IMR-90 (cell line): Measurements from ENCODE around the gene CABP2. TPM values are rescaled to one million over a fixed set of nuclear protein-coding genes. Genes with fewer than 3 reads are reported as not detected.

Experiments
- ATAC-seq: fragments of 200-7000 bp; cut with Tn5 transposase; 2 replicates; pipeline ENCODE4 v1.9.1; 2020; ENCODE audit warnings: low read depth, mild to moderate bottlenecking, moderate library complexity
- BruUV-seq: library from RNA; stranded (reverse); fragments of 400-500 nt; replicated peaks from 2 replicates; lab custom pipeline; 2021; lab: Mats Ljungman, UMichigan
- CTCF ChIA-PET: fragments of 300-600 bp; formaldehyde crosslinking; extraction: SDS; loops from one replicate; lab custom pipeline; 2021; ENCODE audit warnings: antibody characterized with exemption; lab: Yijun Ruan, JAX
- POLR2A ChIA-PET: fragments of 300-600 bp; sonication (Branson Sonifier 250); formaldehyde crosslinking; loops from one replicate; lab custom pipeline; 2022; ENCODE audit warnings: antibody characterized with exemption; ENCODE audit not compliant: unreplicated experiment; lab: Charles Lee
- DNase-seq: peaks from one replicate; pipeline ENCODE4 v3.0.0; 2013
- H2AFZ ChIP-seq: replicated peaks from 2 replicates; pipeline ENCODE3; 2013; ENCODE audit warnings: low read length, mild to moderate bottlenecking; ENCODE audit not compliant: poor library complexity
- H2AK5ac ChIP-seq: 2 replicates; pipeline ENCODE4 v1.6.1; 2013; ENCODE audit warnings: low read depth, low read length, inconsistent platforms
- H2AK9ac ChIP-seq: replicated peaks from 2 replicates; pipeline ENCODE3; 2013; ENCODE audit warnings: mild to moderate bottlenecking, low read depth, low read length, moderate library complexity; ENCODE audit not compliant: poor library complexity
- H2BK120ac ChIP-seq: 2 replicates; pipeline ENCODE4 v1.6.1; 2013; ENCODE audit warnings: low read depth, low read length, inconsistent platforms
- H2BK15ac ChIP-seq: 3 replicates; pipeline ENCODE4 v1.6.1; 2013; ENCODE audit warnings: low read depth, low read length, inconsistent platforms
- H2BK20ac ChIP-seq: 2 replicates; pipeline ENCODE4 v1.6.1; 2013; ENCODE audit warnings: low read depth, mild to moderate bottlenecking, inconsistent platforms, low read length, moderate library complexity
- H2BK5ac ChIP-seq: 2 replicates; pipeline ENCODE4 v1.6.1; 2013; ENCODE audit warnings: mild to moderate bottlenecking, low read depth, low read length, inconsistent platforms; ENCODE audit not compliant: poor library complexity, severe bottlenecking
- H3K14ac ChIP-seq: replicated peaks from 2 replicates; pipeline ENCODE4 v1.6.1; 2013; ENCODE audit warnings: low read depth, low read length, inconsistent platforms
- H3K18ac ChIP-seq: 2 replicates; pipeline ENCODE4 v1.6.1; 2013; ENCODE audit warnings: low read depth, low read length, control low read depth
- H3K23ac ChIP-seq: 2 replicates; pipeline ENCODE4 v1.6.1; 2013; ENCODE audit warnings: low read depth, low read length, inconsistent platforms
- H3K27ac ChIP-seq: 2 replicates; pipeline ENCODE4 v1.5.1; 2013; ENCODE audit warnings: mild to moderate bottlenecking, control low read depth, low read length; ENCODE audit not compliant: insufficient read depth
- H3K27me3 ChIP-seq: 2 replicates; pipeline ENCODE4 v1.6.1; 2013; ENCODE audit warnings: low read length; ENCODE audit not compliant: control insufficient read depth, insufficient read depth
- H3K36me3 ChIP-seq: 2 replicates; pipeline ENCODE4 v1.6.1; 2013; ENCODE audit warnings: low read length, mixed read lengths; ENCODE audit not compliant: control insufficient read depth, insufficient read depth
- H3K4ac ChIP-seq: 2 replicates; pipeline ENCODE4 v1.6.1; 2013; ENCODE audit warnings: low read depth, low read length, inconsistent platforms
- H3K4me1 ChIP-seq: 2 replicates; pipeline ENCODE4 v1.6.1; 2013; ENCODE audit warnings: low read length, mixed read lengths; ENCODE audit not compliant: control insufficient read depth, insufficient read depth
- H3K4me2 ChIP-seq: 2 replicates; pipeline ENCODE4 v1.6.1; 2013; ENCODE audit warnings: low read depth, mild to moderate bottlenecking, control low read depth, low read length, moderate library complexity
- H3K4me3 ChIP-seq: 2 replicates; pipeline ENCODE4 v1.5.1; 2013; ENCODE audit warnings: low read depth, mild to moderate bottlenecking, control low read depth, low read length, moderate library complexity; ENCODE audit not compliant: insufficient read depth
- H3K56ac ChIP-seq: 2 replicates; pipeline ENCODE4 v1.6.1; 2013; ENCODE audit warnings: low read length, inconsistent platforms; ENCODE audit not compliant: insufficient read depth; ENCODE audit errors: extremely low read depth
- H3K79me1 ChIP-seq, 2 experiments: 2 replicates each; pipeline ENCODE4 v1.6.1; 2013; ENCODE audit warnings: low read length in 2 of 2, inconsistent platforms in 1 of 2, low read depth in 1 of 2
- H3K9ac ChIP-seq: 2 replicates; pipeline ENCODE4 v1.6.1; 2013; ENCODE audit warnings: low read depth, low read length, control low read depth
- H3K9me1 ChIP-seq: 2 replicates; pipeline ENCODE4 v1.6.1; 2013; ENCODE audit warnings: low read length, inconsistent platforms; ENCODE audit not compliant: insufficient read depth
- H3K9me3 ChIP-seq: 2 replicates; pipeline ENCODE4 v1.6.1; 2013; ENCODE audit warnings: low read length; ENCODE audit not compliant: control insufficient read depth, insufficient read depth
- H4K20me1 ChIP-seq: 2 replicates; pipeline ENCODE4 v1.6.1; 2013; ENCODE audit warnings: low read length, inconsistent platforms; ENCODE audit not compliant: insufficient read depth
- H4K5ac ChIP-seq: 2 replicates; pipeline ENCODE4 v1.6.1; 2013; ENCODE audit warnings: mild to moderate bottlenecking, low read depth, low read length, control low read depth
- H4K8ac ChIP-seq, 2 experiments: 2 replicates each; pipeline ENCODE4 v1.6.1; 2013; ENCODE audit warnings: low read depth in 2 of 2, low read length in 2 of 2, control low read depth in 1 of 2, inconsistent platforms in 1 of 2
- H4K91ac ChIP-seq: 2 replicates; pipeline ENCODE4 v1.6.1; 2013; ENCODE audit warnings: low read depth, low read length, inconsistent platforms; ENCODE audit not compliant: insufficient read depth
- MAZ ChIP-seq: IDR thresholded peaks from 2 replicates; pipeline ENCODE4 v1.6.1; 2012; ENCODE audit warnings: low read depth, mild to moderate bottlenecking, low read length, improper control_type of control experiment, moderate library complexity, borderline replicate concordance
- NFE2L2 ChIP-seq: fragments of 150-350 bp; IDR thresholded peaks from 2 replicates; pipeline ENCODE4 v1.6.1; 2016; ENCODE audit warnings: low read depth, mild to moderate bottlenecking, low read length
- RAD21 ChIP-seq: IDR thresholded peaks from 2 replicates; pipeline ENCODE4 v1.6.1; 2012; ENCODE audit warnings: low read length, improper control_type of control experiment
- RCOR1 ChIP-seq: IDR thresholded peaks from 2 replicates; pipeline ENCODE4 v1.6.1; 2012; ENCODE audit warnings: mild to moderate bottlenecking, low read length, improper control_type of control experiment; ENCODE audit not compliant: insufficient replicate concordance
- RFX5 ChIP-seq: IDR thresholded peaks from 2 replicates; pipeline ENCODE4 v1.8.0; 2012; ENCODE audit warnings: low read depth, mild to moderate bottlenecking, low read length, moderate library complexity
- WGBS, 2 experiments: methylation state at CpG; one replicate each; pipeline versions ENCODE4 v1.1.5 to v1.1.7; 2013; ENCODE audit warnings: missing lambda C conversion rate in 2 of 2; ENCODE audit not compliant: insufficient read length in 1 of 2; ENCODE audit errors: extremely low coverage in 2 of 2; 5-methylcytosine and 5-hydroxymethylcytosine counted together
- dilution Hi-C: fragments of 300-500 bp; cut with HindIII; formaldehyde crosslinking; loops from one replicate; pipeline ENCODE4 v1.14.3; 2018; ENCODE audit warnings: low sequenced_read_pairs; ENCODE audit not compliant: unreplicated experiment
- in situ Hi-C: fragments of 300-500 bp; cut with MboI; formaldehyde crosslinking; loops from 3 replicates; pipeline ENCODE4 v1.14.3; 2019; ENCODE audit warnings: low sequenced_read_pairs, inconsistent platforms, mixed read lengths
- intact Hi-C: fragments of 100-400 bp; cut with micrococcal nuclease; formaldehyde crosslinking; loops from 2 replicates; pipeline ENCODE4 v1.10.0; 2022
- polyA plus RNA-seq, 3 experiments: library from polyadenylated mRNA; depleted of rRNA; stranded (reverse); fragments of >200 nt; gene quantifications; 2 replicates each; pipeline ENCODE4 v1.2.3, GENCODE V29; 2012; ENCODE audit warnings: low replicate concordance in 1 of 3
- total RNA-seq: library from RNA; depleted of rRNA; stranded (reverse); fragments of >200 nt; gene quantifications from 2 replicates; pipeline ENCODE4 v1.2.3, GENCODE V29; 2012
- TF ChIP-seq, protein P1 (sequence below): fragments of 150-350 bp; IDR thresholded peaks from 2 replicates; pipeline ENCODE4 v1.6.1; 2016; ENCODE audit warnings: low read depth, mild to moderate bottlenecking, low read length, moderate library complexity, borderline replicate concordance
- TF ChIP-seq, protein P2 (sequence below): fragments of 150-350 bp; IDR thresholded peaks from 2 replicates; pipeline ENCODE4 v1.6.1; 2017; ENCODE audit warnings: mild to moderate bottlenecking, antibody characterized with exemption, low read length, low read depth
- TF ChIP-seq, protein P3 (sequence below): conservative IDR thresholded peaks from 2 replicates; pipeline ENCODE4 v1.5.1; 2012; ENCODE audit warnings: mild to moderate bottlenecking, low read depth, low read length, improper control_type of control experiment

The CABP2 gene
- total and polyA plus RNA-seq, 2 of the 4 experiments (the other 2 are of a cell fraction): not detected

- H3K23ac ChIP-seq: no peak overlapping the region
- POLR2A ChIA-PET: no interaction called here
- H4K91ac ChIP-seq: no peak overlapping the region
- H3K36me3 ChIP-seq: peaks cover 55% of the 10 kb centered on the region
- dilution Hi-C loops (no loop called here), intact Hi-C loops (no loop called here), in situ Hi-C loops (no loop called here)
- no peak overlapping the region for H3K4ac ChIP-seq
- no peak overlapping the region for H3K56ac ChIP-seq
- DNase-seq (no peak), ATAC-seq (no peak; the same call in 1 of the 2 replicates)
- peak overlapping the region; percentile 52 for H2AK9ac ChIP-seq
- no peak overlapping the region for H3K14ac ChIP-seq
- H3K9ac ChIP-seq: no peak overlapping the region
- no peak overlapping the region for H2AK5ac ChIP-seq
- no peak overlapping the region for H4K8ac ChIP-seq
- no peak overlapping the region for H2BK5ac ChIP-seq
- peaks cover 10% of the 10 kb centered on the region for H3K9me1 ChIP-seq
- H3K4me3 ChIP-seq: no peak overlapping the region
- no peak overlapping the region for H4K5ac ChIP-seq
- no peak overlapping the region for H2BK20ac ChIP-seq
- no peak for TF ChIP-seq MAZ
- no peak for TF ChIP-seq RAD21
- TF ChIP-seq RFX5: no peak
- no peak for TF ChIP-seq RCOR1
- TF ChIP-seq, protein P1, sequence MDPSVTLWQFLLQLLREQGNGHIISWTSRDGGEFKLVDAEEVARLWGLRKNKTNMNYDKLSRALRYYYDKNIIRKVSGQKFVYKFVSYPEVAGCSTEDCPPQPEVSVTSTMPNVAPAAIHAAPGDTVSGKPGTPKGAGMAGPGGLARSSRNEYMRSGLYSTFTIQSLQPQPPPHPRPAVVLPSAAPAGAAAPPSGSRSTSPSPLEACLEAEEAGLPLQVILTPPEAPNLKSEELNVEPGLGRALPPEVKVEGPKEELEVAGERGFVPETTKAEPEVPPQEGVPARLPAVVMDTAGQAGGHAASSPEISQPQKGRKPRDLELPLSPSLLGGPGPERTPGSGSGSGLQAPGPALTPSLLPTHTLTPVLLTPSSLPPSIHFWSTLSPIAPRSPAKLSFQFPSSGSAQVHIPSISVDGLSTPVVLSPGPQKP: no peak
- TF ChIP-seq, protein P2, sequence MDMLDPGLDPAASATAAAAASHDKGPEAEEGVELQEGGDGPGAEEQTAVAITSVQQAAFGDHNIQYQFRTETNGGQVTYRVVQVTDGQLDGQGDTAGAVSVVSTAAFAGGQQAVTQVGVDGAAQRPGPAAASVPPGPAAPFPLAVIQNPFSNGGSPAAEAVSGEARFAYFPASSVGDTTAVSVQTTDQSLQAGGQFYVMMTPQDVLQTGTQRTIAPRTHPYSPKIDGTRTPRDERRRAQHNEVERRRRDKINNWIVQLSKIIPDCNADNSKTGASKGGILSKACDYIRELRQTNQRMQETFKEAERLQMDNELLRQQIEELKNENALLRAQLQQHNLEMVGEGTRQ: no peak
- TF ChIP-seq, protein P3, sequence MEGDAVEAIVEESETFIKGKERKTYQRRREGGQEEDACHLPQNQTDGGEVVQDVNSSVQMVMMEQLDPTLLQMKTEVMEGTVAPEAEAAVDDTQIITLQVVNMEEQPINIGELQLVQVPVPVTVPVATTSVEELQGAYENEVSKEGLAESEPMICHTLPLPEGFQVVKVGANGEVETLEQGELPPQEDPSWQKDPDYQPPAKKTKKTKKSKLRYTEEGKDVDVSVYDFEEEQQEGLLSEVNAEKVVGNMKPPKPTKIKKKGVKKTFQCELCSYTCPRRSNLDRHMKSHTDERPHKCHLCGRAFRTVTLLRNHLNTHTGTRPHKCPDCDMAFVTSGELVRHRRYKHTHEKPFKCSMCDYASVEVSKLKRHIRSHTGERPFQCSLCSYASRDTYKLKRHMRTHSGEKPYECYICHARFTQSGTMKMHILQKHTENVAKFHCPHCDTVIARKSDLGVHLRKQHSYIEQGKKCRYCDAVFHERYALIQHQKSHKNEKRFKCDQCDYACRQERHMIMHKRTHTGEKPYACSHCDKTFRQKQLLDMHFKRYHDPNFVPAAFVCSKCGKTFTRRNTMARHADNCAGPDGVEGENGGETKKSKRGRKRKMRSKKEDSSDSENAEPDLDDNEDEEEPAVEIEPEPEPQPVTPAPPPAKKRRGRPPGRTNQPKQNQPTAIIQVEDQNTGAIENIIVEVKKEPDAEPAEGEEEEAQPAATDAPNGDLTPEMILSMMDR: no peak
- no peak for TF ChIP-seq NFE2L2
- 85% methylated on average over 8 of the region's 15 CpGs; no CpG with 5 or more reads in 1 of the 2 experiments for WGBS, 2 experiments
- no peak overlapping the region for H3K18ac ChIP-seq
- no peaks in the 10 kb centered on the region; the same call in none of the 2 replicates for H4K20me1 ChIP-seq
- H3K4me1 ChIP-seq: no peaks in the 10 kb centered on the region
- no peak overlapping the region for H2BK15ac ChIP-seq
- H3K4me2 ChIP-seq: no peak overlapping the region
- H2BK120ac ChIP-seq: no peak overlapping the region
- H3K27ac ChIP-seq: no peak overlapping the region
- peaks cover 4 to 14% of the 10 kb centered on the region in 2 experiments; a peak in 1 of 4 replicates for H3K79me1 ChIP-seq
- H3K9me3 ChIP-seq: no peaks in the 10 kb centered on the region
- no TSS peak for BruUV-seq
- H3K27me3 ChIP-seq: no peaks in the 10 kb centered on the region
- no peak overlapping the region for H2AFZ ChIP-seq
- CTCF ChIA-PET: no interaction called here
These were observed 32.5 kb downstream of the CABP2 start for GRCh38 chr11:67490727-67491065.
